ENCODE results near the gene DUXB.

- no peak for TF ChIP-seq CTCF (IDR thresholded peaks at IDR 0.05; ENCODE audit: insufficient read depth, low read length, poor library complexity, severe bottlenecking)
- no peak for TF ChIP-seq EZH2phosphoT487 (conservative IDR thresholded peaks at IDR 0.05; ENCODE audit: low read length)
Observed at GRCh38 chr16:75726390-75726789, 25.1 kb upstream of the DUXB start, which contains the start of gene CPHXL.
